GM19467 (cell line): Measurements from ENCODE around the gene SLC6A1.
"Not testable (repeated sequence)": the region's sequence is repeated elsewhere in the genome, so short reads cannot be mapped to it uniquely, and the experiment has no call there.

Source experiments
- ATAC-seq: cut with Tn5 transposase; IDR thresholded peaks from one replicate; pipeline ENCODE4 v1.9.1; 2021; ENCODE audit warnings: mild to moderate bottlenecking, moderate library complexity; ENCODE audit not compliant: unreplicated experiment

Gene SLC6A1

DNA sequence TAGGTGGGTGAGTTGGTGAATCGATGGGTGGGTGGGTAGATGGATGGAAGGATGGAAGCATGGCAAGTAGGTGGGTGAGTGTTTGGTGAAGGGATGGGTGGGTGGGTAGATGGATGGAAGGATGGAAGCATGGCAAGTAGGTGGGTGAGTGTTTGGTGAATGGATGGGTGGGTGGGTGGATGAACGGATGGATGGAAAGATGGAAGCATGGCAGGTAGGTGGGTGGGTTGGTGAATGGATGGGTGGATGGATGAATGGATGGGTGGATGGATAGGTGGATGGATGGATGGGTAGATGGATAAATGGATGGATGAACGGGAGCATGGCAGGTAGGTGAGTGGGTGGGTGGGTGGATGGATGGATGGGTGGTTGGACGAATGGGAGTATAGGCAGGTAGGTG lies 65.1 kb downstream of the SLC6A1 start:
- no peak for ATAC-seq

DNA sequence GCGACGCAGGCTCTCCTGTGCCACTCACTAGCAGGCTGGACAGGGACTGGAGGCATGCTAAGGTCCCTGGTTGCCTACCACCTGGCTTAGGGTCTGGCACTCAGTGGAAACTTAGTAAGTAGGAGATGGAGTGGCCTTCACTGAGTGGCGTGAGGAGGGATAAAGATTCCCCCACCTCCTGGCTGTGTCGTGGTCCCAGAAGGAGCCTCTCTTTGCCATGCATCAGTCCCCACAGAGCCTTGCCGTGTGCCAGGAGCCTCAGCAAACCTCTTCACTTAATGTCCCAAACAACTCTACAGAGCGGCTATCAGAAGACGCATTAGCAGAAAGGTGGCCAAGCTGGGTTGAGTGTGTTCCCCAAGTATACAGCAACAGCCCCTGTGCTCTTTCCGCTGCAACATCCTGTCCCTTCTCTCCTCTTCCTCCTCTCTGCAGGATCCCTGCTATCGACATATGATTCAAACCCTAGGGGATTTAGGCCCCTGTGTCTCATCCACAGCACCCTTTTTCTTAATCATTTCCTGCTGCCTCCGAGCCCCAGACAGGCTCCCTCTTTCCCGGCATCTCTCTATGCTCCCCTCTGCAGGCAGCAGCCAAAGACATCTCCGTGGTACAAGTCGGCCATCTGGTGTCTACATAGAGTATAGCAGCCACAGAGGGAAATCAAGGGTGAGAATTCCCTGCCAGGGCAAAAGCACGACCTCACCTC lies 66.7 kb downstream of the SLC6A1 start:
- no peak for ATAC-seq

DNA sequence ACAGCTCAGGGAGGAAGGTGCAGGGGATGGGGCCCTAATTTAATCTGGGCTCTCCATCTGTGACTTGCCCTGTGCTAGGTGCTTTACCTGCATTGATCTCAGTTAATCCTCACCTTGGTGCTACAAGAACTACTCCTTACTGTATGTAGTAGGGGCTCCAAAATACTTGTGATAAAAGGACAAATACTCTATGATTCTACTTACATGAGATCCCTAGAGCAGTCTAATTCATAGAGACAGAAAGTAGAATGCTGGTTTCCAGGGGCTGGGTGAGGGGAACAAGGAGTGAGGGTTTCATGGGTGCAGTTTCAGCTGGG lies 67.2 kb downstream of the SLC6A1 start:
- ATAC-seq, result no peak

- ATAC-seq, result no peak
Observed at GRCh38 chr3:11060500-11061251, 68.1 kb downstream of the SLC6A1 start.

DNA sequence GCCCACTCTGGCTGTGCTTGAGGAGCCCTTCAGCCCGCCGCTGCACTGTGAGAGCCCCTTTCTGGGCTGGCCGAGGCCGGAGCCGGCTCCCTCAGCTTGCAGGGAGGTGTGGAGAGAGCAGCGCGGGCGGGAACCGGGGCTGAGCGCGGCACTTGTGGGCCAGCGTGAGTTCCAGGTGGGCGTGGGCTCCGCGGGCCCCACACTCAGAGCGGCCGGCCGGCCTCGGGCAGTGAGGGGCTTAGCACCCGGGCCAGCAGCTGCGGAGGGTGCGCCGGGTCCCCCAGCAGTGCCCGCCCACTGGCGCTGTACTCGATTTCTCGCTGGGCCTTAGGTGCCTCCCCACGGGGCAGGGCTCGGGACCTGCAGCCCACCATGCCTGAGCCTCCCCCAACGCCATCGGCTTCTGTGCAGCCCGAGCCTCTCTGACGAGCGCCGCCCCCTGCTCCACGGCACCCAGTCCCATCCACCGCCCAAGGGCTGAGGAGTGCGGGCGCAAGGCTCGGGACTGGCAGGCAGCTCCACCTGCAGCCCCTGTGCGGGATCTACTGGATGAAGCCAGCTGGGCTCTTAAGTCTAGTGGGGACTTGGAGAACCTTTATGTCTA lies 68.8 kb downstream of the SLC6A1 start:
- ATAC-seq, result not testable (repeated sequence)

GRCh38 chr3:11062704-11063103 lies 70.2 kb downstream of the SLC6A1 start:
- no peak for ATAC-seq

DNA sequence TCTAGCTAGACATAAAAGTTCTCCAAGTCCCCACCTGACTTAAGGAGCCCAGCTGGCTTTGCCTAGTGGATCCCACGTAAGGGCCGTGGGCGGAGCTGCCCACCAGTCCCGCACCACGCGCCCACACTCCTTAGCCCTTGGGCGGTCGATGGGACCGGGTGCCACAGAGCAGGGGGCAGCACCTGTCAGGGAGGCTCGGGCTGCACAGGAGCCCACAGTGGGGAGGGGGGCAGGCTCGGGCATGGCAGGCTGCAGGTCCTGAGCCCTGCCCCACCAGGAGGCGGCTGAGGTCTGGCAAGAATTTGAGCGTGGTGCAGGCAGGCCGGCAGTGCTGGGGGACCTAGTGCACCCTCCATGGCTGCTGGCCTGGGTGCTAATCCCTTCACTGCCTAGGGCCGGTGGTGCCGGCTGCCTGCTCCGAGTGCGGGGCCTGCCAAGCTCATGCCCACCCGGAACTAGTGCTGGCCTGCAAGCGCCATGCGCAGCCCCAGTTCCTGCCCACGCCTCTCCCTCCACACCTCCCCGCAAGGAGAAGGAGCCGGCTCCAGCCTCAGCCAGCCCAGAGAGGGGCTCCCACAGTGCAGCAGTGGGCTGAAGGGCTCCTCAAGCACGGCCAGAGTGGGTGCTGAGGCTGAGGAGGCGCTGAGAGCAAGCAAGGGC lies 78.7 kb downstream of the SLC6A1 start:
- no peak for ATAC-seq

DNA sequence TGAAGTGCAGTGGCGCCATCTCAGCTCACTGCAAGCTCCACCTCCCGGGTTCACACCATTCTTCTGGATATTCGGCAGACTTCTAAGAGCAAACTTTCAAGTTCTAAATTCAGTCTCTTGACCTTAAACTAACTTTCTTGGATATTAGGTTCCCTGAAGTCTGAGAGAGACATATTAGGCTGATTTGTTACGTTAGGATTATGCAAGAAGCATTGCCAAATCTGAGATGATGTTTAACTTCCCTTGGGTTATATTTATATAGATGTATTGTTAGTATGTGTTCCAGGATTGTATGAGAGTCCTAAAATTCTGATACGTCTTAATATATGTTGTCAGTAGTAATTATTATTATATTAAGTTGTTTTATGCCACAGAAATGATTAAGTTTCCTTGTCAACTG lies 80.1 kb downstream of the SLC6A1 start:
- ATAC-seq, result no peak

- ATAC-seq, result no peak
Observed at GRCh38 chr3:11074011-11074410, 81.5 kb downstream of the SLC6A1 start.

DNA sequence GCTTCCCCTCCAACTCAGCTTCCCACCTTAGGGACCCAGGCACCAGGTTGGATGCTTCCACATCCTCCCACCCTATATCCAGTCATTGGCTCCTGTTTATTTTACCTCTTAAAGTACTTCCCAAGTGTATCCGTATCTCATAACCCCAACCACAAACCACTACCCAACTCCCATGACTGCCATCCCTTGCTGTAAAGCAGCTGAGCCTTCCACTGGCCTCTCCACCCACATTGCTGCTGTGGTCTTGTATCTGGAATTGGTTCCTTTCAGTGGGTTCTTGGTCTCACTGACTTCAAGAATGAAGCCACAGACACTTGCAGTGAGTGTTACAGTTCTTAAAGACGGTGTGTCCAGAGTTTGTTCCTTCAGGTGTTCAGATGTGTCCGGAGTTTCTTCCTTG lies 81.9 kb downstream of the SLC6A1 start:
- no peak for ATAC-seq

DNA sequence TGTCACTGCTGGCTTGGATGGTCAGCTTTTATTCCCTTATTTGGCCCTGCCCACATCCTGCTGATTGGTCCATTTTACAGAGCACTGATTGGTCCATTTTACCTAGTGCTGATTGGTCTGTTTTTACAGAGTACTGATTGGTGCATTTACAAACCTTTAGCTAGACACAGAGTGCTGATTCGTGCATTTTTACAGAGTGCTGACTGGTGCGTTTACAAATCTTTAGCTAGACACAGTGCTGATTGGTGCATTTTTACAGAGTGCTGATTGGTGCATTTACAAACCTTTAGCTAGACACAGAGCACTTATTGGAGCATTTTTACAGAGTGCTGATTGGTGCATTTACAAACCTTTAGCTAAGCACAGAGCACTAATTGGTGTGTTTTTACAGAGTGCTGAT lies 82.6 kb downstream of the SLC6A1 start:
- not testable (repeated sequence) for ATAC-seq

DNA sequence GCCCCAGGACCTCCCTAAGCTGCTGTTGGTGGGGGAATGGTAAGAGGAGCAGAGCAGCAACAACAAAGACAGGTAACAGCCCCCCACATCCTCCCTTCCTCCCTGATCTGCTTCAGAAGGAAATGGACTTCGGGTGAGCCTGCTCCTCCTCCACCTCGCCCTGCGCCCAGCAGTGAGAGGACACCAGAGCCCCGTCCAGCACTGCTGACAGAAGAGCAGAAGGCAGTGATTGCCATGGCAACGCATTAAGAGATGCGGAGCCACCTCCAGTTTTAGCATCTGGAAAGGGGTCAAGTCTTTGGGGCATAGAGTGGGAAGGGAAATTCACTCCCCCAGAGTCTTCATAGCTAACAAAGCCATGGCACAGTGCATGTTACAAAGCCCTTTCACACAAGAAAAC lies 84.2 kb downstream of the SLC6A1 start:
- ATAC-seq, result no peak

- ATAC-seq, result no peak
Observed at GRCh38 chr3:11077466-11077865, 84.9 kb downstream of the SLC6A1 start.

DNA sequence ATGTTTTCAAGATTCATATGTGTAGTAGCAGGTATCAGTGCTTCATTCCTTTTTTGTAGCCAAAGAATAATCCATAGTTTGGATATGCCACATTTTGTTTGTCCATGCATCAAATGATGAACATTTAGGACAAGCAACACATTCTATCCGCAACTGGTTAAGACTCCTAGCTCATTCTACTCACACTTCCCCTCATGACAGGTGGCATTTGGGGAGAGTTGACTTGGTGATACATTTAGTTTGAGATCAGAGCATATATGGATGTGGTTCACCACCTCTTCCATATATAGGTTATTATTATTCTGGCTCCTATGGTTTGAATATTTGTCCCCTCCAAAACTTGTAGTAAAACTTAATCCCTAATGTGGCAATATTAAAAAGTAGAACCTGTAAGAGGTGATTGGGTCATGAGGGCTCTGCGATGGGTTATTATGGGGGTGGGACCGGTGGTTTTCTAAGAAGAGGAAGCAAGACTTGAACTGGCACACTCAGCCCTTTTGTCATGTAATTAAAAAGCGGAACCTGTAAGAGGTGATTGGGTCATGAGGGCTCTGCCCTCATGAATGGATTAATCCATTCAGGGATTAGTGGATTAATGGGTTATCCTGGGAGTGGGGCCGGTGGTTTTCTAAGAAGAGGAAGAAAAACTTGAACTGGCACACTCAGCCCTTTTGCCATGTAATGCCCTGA lies 86.4 kb downstream of the SLC6A1 start:
- no peak for ATAC-seq

DNA sequence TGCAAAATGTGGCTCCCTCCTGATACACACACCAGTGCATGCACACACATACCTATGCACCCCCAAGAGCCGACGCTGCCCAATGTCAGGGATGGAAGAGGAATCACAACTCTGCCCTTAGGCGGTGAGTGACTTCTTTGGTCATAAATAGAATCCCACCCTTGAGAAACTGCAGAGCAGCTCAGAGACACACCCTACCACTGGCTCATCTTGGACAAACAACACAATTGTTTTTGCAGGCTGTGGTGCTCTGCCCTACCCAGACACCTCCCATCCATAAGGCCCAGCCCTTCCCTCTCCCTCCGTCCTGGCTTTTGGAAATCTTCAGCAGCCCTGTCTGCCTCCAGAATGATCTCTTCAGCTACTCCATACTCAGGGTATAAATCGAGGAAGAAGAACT lies 87.9 kb downstream of the SLC6A1 start:
- ATAC-seq, result no peak

- ATAC-seq, result no peak
Observed at GRCh38 chr3:11084098-11084497, 91.5 kb downstream of the SLC6A1 start.

DNA sequence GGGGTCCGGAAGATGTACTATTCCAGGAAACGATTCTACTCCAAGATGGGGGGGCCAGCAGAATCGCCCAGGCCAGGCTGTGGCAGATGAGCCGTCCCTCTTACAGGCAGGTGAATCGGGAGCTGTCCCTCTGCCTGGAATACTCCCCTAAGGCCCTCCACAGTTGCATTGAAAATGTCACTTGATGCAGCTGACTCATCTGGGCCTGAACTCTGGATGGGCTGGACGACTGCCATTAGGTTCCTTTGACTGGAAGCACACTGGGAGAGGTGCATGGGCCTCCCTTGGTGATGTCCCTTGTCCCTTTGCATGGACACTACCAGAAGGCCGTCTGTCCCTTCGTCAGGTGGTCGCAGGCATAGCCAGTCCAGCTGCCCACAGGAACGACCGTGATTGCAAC lies 92.1 kb downstream of the SLC6A1 start:
- no peak for ATAC-seq

GRCh38 chr3:11085093-11085840 lies 92.7 kb downstream of the SLC6A1 start:
- no peak for ATAC-seq

GRCh38 chr3:11086856-11087255 lies 94.3 kb downstream of the SLC6A1 start:
- no peak for ATAC-seq

DNA sequence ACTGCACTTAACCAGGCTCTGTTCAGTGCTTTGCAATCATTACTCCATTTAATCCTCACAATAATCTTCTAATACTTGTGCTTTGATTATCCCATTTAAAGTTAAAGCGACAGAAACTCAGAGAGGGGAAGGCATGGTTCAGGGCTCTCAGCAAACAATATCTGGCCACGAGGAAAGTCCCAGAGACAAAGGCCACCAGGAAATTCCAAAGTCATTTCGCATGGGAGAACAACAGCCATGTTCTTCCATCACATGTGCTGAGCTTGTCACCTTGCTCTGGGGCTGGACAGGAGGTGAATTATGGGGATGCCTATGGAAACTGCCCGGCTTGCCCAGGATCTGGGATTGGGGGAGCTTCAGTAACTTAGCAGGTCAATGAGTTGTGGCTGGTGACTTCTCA lies 95.5 kb downstream of the SLC6A1 start:
- no peak for ATAC-seq

DNA sequence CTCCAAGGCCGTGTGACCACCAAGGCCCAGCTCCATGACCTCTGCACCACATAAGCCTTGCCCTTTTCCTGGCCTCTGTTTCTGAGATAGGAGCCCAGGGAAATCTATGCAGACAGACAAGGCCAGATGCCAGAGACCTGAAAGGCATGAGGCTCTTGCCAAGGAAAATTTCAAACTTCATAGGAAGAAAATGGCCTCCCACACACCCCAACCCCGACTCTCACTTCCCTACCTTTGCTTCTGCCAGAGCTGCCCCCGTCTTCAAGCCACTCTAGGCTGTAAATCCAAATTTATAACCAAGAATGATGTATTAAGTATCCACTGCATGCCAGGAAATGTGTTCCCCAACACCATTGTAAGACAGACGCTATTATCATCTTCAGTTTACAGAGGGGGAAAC lies 96.3 kb downstream of the SLC6A1 start:
- no peak for ATAC-seq
